ENCODE data around the gene TTLL3. TPM values are rescaled to one million over a fixed set of nuclear protein-coding genes. Genes with fewer than 3 reads are reported as not detected.

The TTLL3 gene
- total RNA-seq, 4 donors from 2014 or later, result 39.0 to 64.6 (median 56.9) TPM

GRCh38 chr3:9828801-9829755, 19.0 kb downstream of the TTLL3 start:
- H3K36me3 ChIP-seq, result peaks cover 0 to 6% of the 10 kb centered on the region in 2 donors
- no peak for DNase-seq
- no peaks in the 10 kb centered on the region for H3K27me3 ChIP-seq
- WGBS, 2 donors, result 92 to 98% methylated on average over 5 to 16 of the region's 17 CpGs
- H3K27ac ChIP-seq, result no peak overlapping the region
- TF ChIP-seq CTCF (IDR thresholded peaks at IDR 0.05) (no peak), POLR2A (IDR thresholded peaks at IDR 0.05) (no peak)
- intact Hi-C loops (cut with DNase I), result no loop called here
- H3K9me3 ChIP-seq, result no peaks in the 10 kb centered on the region
- no peaks in the 10 kb centered on the region for H3K4me1 ChIP-seq
- no peak overlapping the region for H3K4me3 ChIP-seq (replicated peaks in 1 of 3)

- TF ChIP-seq POLR2A (IDR thresholded peaks at IDR 0.05) (no peak), CTCF (IDR thresholded peaks at IDR 0.05) (no peak)
- H3K9me3 ChIP-seq, result no peaks in the 10 kb centered on the region
- peaks cover 8 to 14% of the 10 kb centered on the region in 2 donors for H3K36me3 ChIP-seq
- no peak for DNase-seq
- WGBS, 2 donors, result 93 to 99% methylated on average over 3 of the region's 3 CpGs
- no peak overlapping the region for H3K27ac ChIP-seq
- no peaks in the 10 kb centered on the region for H3K4me1 ChIP-seq
- intact Hi-C loops (cut with DNase I), result no loop called here
- H3K27me3 ChIP-seq, result no peaks in the 10 kb centered on the region
- no peak overlapping the region for H3K4me3 ChIP-seq (replicated peaks in 1 of 3)
Observed at GRCh38 chr3:9831253-9831652, 21.2 kb downstream of the TTLL3 start.

- peaks cover 8 to 14% of the 10 kb centered on the region in 2 donors for H3K36me3 ChIP-seq
- 91% methylated on average over 7 of the region's 9 CpGs; no CpG with 5 or more reads in 1 of the 2 donors for WGBS, 2 donors
- TF ChIP-seq POLR2A (IDR thresholded peaks at IDR 0.05) (no peak), CTCF (IDR thresholded peaks at IDR 0.05) (no peak)
Observed at GRCh38 chr3:9833078-9833477, 23.0 kb downstream of the TTLL3 start.

GRCh38 chr3:9834520-9835380, 24.7 kb downstream of the TTLL3 start:
- no peaks in the 10 kb centered on the region for H3K27me3 ChIP-seq
- no peak for DNase-seq
- TF ChIP-seq POLR2A (IDR thresholded peaks at IDR 0.05) (no peak), CTCF (IDR thresholded peaks at IDR 0.05) (no peak)
- no peak overlapping the region for H3K4me3 ChIP-seq (replicated peaks in 1 of 3)
- H3K9me3 ChIP-seq, result no peaks in the 10 kb centered on the region
- intact Hi-C loops (cut with DNase I), result no loop called here
- H3K36me3 ChIP-seq, result peaks cover 8 to 18% of the 10 kb centered on the region in 2 donors
- H3K4me1 ChIP-seq, result no peaks in the 10 kb centered on the region
- WGBS, 2 donors, result 85 to 89% methylated on average over 14 to 18 of the region's 18 CpGs
- H3K27ac ChIP-seq, result no peak overlapping the region

More at GRCh38 chr3:9833078-9833477, 23.0 kb downstream of the TTLL3 start:
- no peaks in the 10 kb centered on the region for H3K4me1 ChIP-seq
- no peak overlapping the region for H3K27ac ChIP-seq
- intact Hi-C loops (cut with DNase I), result no loop called here
- H3K9me3 ChIP-seq, result no peaks in the 10 kb centered on the region
- no peak for DNase-seq
- H3K4me3 ChIP-seq (replicated peaks in 1 of 3), result no peak overlapping the region
- no peaks in the 10 kb centered on the region for H3K27me3 ChIP-seq
